A549 (cell line): Measurements from ENCODE around the gene MRTFB. TPM values are rescaled to one million over a fixed set of nuclear protein-coding genes. Genes with fewer than 3 reads are reported as not detected.

ENCODE experiments used
- ATAC-seq, 2 experiments: fragments of 200-7000 bp in 1 of 2; fragments of >200 bp in 1 of 2; cut with Nextera tagmentation in 1 of 2; cut with Tn5 transposase in 1 of 2; 3 replicates each; pipeline versions ENCODE4 v1.8.0 to v1.9.1; 2018 to 2020; ENCODE audit warnings: mild to moderate bottlenecking in 1 of 2, moderate library complexity in 1 of 2
- CTCF ChIA-PET: fragments of 300-600 bp; sonication (Branson Sonifier 250); formaldehyde crosslinking; extraction: SDS; loops from one replicate; lab custom pipeline; 2021; ENCODE audit warnings: antibody characterized with exemption, inconsistent platforms; lab: Yijun Ruan, JAX
- POLR2A ChIA-PET: fragments of 350-600 bp; formaldehyde crosslinking; extraction: SDS; loops from one replicate; lab custom pipeline; 2021; ENCODE audit warnings: antibody characterized with exemption, inconsistent platforms; lab: Yijun Ruan, JAX
- DNase-seq, 2 experiments: peaks; one replicate each; pipeline versions ENCODE4 v3.0.0 to v3.0.0-alpha.2; 2011 to 2016; ENCODE audit warnings: low read depth in 1 of 2, low spot score in 1 of 2
- FAIRE-seq: peaks from 2 replicates; lab custom pipeline; 2011; peaks lifted over from hg19 to GRCh38; lab: Jason Lieb, UNC
- H3K27ac ChIP-seq, 2 experiments: fragments of >200 bp; sonication (Bioruptor Twin); formaldehyde crosslinking; 3 replicates each; pipeline ENCODE4 v1.5.1; 2016 to 2017
- H3K4me1 ChIP-seq: fragments of >200 bp; sonication (Bioruptor Twin); formaldehyde crosslinking; 3 replicates; pipeline ENCODE4 v1.6.1; 2016
- H3K4me2 ChIP-seq: fragments of >200 bp; sonication (Bioruptor Twin); formaldehyde crosslinking; 3 replicates; pipeline ENCODE4 v1.6.1; 2016
- H3K4me3 ChIP-seq: fragments of >200 bp; sonication (Bioruptor Twin); formaldehyde crosslinking; 3 replicates; pipeline ENCODE4 v1.5.1; 2016
- H3K9me3 ChIP-seq: fragments of >200 bp; sonication (Bioruptor Twin); formaldehyde crosslinking; 3 replicates; pipeline ENCODE4 v1.6.1; 2016
- ATOH8 ChIP-seq: fragments of 250-450 bp; sonication (Bioruptor Pico); IDR thresholded peaks from 2 replicates; pipeline ENCODE4 v1.5.0; 2020; ENCODE audit warnings: low read depth, mild to moderate bottlenecking, moderate library complexity
- BHLHE40 ChIP-seq: IDR thresholded peaks from 2 replicates; pipeline ENCODE4 v1.6.1; 2012; ENCODE audit warnings: low read depth, low read length, inconsistent platforms
- CBX8 ChIP-seq: fragments of 200-600 bp; sonication (generic); IDR thresholded peaks from 2 replicates; pipeline ENCODE4 v1.6.1; 2016
- CEBPB ChIP-seq, 2 experiments: fragments of >200 bp in 1 of 2; sonication (Bioruptor Twin) in 1 of 2; formaldehyde crosslinking in 1 of 2; IDR thresholded peaks; 2 replicates each; pipeline ENCODE4 v1.6.1; 2012 to 2016
- EHMT2 ChIP-seq: fragments of 200-600 bp; sonication (generic); IDR thresholded peaks from 2 replicates; pipeline ENCODE4 v1.6.1; 2016; ENCODE audit warnings: antibody characterized with exemption, low read depth, mild to moderate bottlenecking, moderate library complexity
- FOSL2 ChIP-seq, 2 experiments: fragments of 450-650 bp in 1 of 2; fragments of >200 bp in 1 of 2; sonication (Bioruptor Twin) in 1 of 2; formaldehyde crosslinking; IDR thresholded peaks; 2 replicates each; pipeline versions ENCODE4 v1.5.0 to v1.6.1; 2016 to 2020; ENCODE audit warnings: mild to moderate bottlenecking in 1 of 2, moderate library complexity in 1 of 2
- FOXS1 ChIP-seq: fragments of 250-450 bp; sonication (Bioruptor Pico); IDR thresholded peaks from 2 replicates; pipeline ENCODE4 v1.5.0; 2020; ENCODE audit warnings: mild to moderate bottlenecking, moderate library complexity
- GATA3 ChIP-seq: IDR thresholded peaks from 2 replicates; pipeline ENCODE4 v1.6.1; 2012; ENCODE audit warnings: borderline replicate concordance
- HDAC2 ChIP-seq: fragments of 200-600 bp; sonication (generic); IDR thresholded peaks from 2 replicates; pipeline ENCODE4 v1.6.1; 2016
- HMGXB4 ChIP-seq: fragments of 250-450 bp; sonication (Bioruptor Pico); IDR thresholded peaks from 2 replicates; pipeline ENCODE4 v1.5.0; 2021; ENCODE audit warnings: mild to moderate bottlenecking, moderate library complexity, borderline replicate concordance
- HOXB13 ChIP-seq: fragments of 250-450 bp; sonication (Bioruptor Pico); IDR thresholded peaks from 2 replicates; pipeline ENCODE4 v1.5.0; 2020; ENCODE audit warnings: low read depth, mild to moderate bottlenecking, moderate library complexity
- JUNB ChIP-seq: fragments of >200 bp; sonication (Bioruptor Twin); formaldehyde crosslinking; IDR thresholded peaks from 2 replicates; pipeline ENCODE4 v1.6.1; 2016
- KDM1A ChIP-seq: fragments of 200-600 bp; sonication (generic); IDR thresholded peaks from 2 replicates; pipeline ENCODE4 v1.6.1; 2016; ENCODE audit warnings: low read depth, mild to moderate bottlenecking
- MAX ChIP-seq: IDR thresholded peaks from 2 replicates; pipeline ENCODE4 v1.6.1; 2012
- MAZ ChIP-seq: fragments of 150-350 bp; IDR thresholded peaks from 2 replicates; pipeline ENCODE4 v1.6.1; 2014; ENCODE audit warnings: antibody characterized with exemption, low read depth, low read length, borderline replicate concordance
- MYC ChIP-seq: IDR thresholded peaks from 2 replicates; pipeline ENCODE4 v1.6.1; 2012; ENCODE audit warnings: mild to moderate bottlenecking, inconsistent platforms, low read length, improper control_type of control experiment, borderline replicate concordance
- PHF8 ChIP-seq: fragments of 200-600 bp; sonication (generic); IDR thresholded peaks from 2 replicates; pipeline ENCODE4 v1.6.1; 2016; ENCODE audit warnings: low read depth, mild to moderate bottlenecking, antibody characterized with exemption, moderate library complexity, borderline replicate concordance
- POLR2A ChIP-seq: IDR thresholded peaks from 2 replicates; pipeline ENCODE4 v1.6.1; 2012; ENCODE audit warnings: mild to moderate bottlenecking, low read length
- POLR2AphosphoS2 ChIP-seq: conservative IDR thresholded peaks from 2 replicates; pipeline ENCODE4 v1.6.1; 2012; ENCODE audit warnings: low read length, improper control_type of control experiment, inconsistent platforms
- RAD21 ChIP-seq, 2 experiments: fragments of >200 bp in 1 of 2; sonication (Bioruptor Twin) in 1 of 2; formaldehyde crosslinking in 1 of 2; IDR thresholded peaks in 1 of 2; conservative IDR thresholded peaks in 1 of 2; 2 replicates in 1 of 2; 3 replicates in 1 of 2; pipeline ENCODE4 v1.6.1; 2012 to 2018; ENCODE audit warnings: inconsistent platforms in 1 of 2
- RARB ChIP-seq: fragments of 250-450 bp; sonication (Bioruptor Pico); IDR thresholded peaks from 2 replicates; pipeline ENCODE4 v1.8.0; 2021; ENCODE audit warnings: mild to moderate bottlenecking, moderate library complexity
- RCOR1 ChIP-seq: fragments of 150-350 bp; IDR thresholded peaks from 2 replicates; pipeline ENCODE4 v1.6.1; 2014; ENCODE audit warnings: antibody characterized with exemption, low read length, low read depth
- SMC3 ChIP-seq: fragments of >200 bp; sonication (Bioruptor Twin); formaldehyde crosslinking; IDR thresholded peaks from 3 replicates; pipeline ENCODE4 v1.6.1; 2018; ENCODE audit warnings: inconsistent platforms
- SREBF2 ChIP-seq: fragments of 450-650 bp; IDR thresholded peaks from 2 replicates; pipeline ENCODE4 v1.6.1; 2014; ENCODE audit warnings: mild to moderate bottlenecking, moderate library complexity
- TFCP2L1 ChIP-seq: fragments of 250-450 bp; sonication (Bioruptor Pico); IDR thresholded peaks from 2 replicates; pipeline ENCODE4 v1.5.0; 2021; ENCODE audit warnings: mild to moderate bottlenecking
- USF2 ChIP-seq: fragments of 450-650 bp; IDR thresholded peaks from 2 replicates; pipeline ENCODE4 v1.6.1; 2014; ENCODE audit warnings: antibody characterized with exemption
- ZC3H11A ChIP-seq: fragments of 450-650 bp; IDR thresholded peaks from 2 replicates; pipeline ENCODE4 v1.6.1; 2014; ENCODE audit warnings: antibody characterized with exemption, mild to moderate bottlenecking
- ZFP36 ChIP-seq: fragments of 450-650 bp; IDR thresholded peaks from 2 replicates; pipeline ENCODE4 v1.6.1; 2014; ENCODE audit warnings: borderline replicate concordance; ENCODE audit not compliant: partially characterized antibody
- ZNF302 ChIP-seq: fragments of 250-450 bp; sonication (Bioruptor Pico); IDR thresholded peaks from 2 replicates; pipeline ENCODE4 v1.9.0; 2021; ENCODE audit warnings: inconsistent platforms, mild to moderate bottlenecking, moderate library complexity
- ZSCAN20 ChIP-seq: fragments of 250-450 bp; sonication (Bioruptor Pico); IDR thresholded peaks from 2 replicates; pipeline ENCODE4 v1.8.0; 2022; ENCODE audit warnings: mild to moderate bottlenecking, moderate library complexity
- WGBS: methylation state at CpG from one replicate; pipeline ENCODE4 v1.1.6; 2017; ENCODE audit errors: missing lambda C conversion rate; 5-methylcytosine and 5-hydroxymethylcytosine counted together
- polyA plus RNA-seq, 4 experiments: library from polyadenylated mRNA; depleted of rRNA in 3 of 4; stranded (reverse); fragments of >200 nt; fragmentation: RNase III in 1 of 4; extraction: RNeasy Plus Mini Kit Qiagen cat#74134 plus additional on column Dnase treatment in 1 of 4; gene quantifications; 2 replicates in 3 of 4; 3 replicates in 1 of 4; pipeline ENCODE4 v1.2.3, GENCODE V29; 2011 to 2017
- TF ChIP-seq, protein P1 (sequence below): fragments of >200 bp; sonication (Bioruptor Twin); formaldehyde crosslinking; IDR thresholded peaks from 3 replicates; pipeline ENCODE4 v1.5.1; 2016
- TF ChIP-seq, protein P2 (sequence below): IDR thresholded peaks from 2 replicates; pipeline ENCODE4 v1.6.1; 2012
- TF ChIP-seq, protein P3 (sequence below): fragments of >200 bp; sonication (Bioruptor Twin); formaldehyde crosslinking; IDR thresholded peaks from 2 replicates; pipeline ENCODE4 v1.6.1; 2016

The MRTFB gene
- polyA plus RNA-seq, 2 of the 4 experiments (the other 2 are of a cell fraction): 13.7 to 24.2 TPM

- TF ChIP-seq ATOH8 (no peak), USF2 (no peak)
Observed at GRCh38 chr16:14035092-14035491, 36.0 kb upstream of the MRTFB start (continued).

DNA sequence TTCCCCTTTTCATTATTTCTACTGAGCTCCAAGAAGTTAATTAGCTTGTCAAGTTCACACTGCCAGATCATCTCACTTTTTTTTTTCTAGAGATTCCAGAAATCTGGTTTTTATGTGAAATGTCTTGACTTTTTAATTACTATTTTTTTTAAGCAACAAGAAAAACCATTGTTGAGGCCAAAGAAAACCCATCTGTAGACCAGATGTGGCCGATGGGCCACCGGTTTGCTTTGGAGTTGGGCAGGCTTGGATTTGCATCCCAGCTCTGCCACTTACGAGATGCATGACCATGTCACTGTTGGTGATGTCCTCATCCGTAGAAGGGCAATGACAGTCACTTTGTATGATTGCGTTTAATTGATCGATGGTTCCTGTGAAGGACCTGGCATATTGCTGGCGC is 34.2 kb upstream of the MRTFB start:
- WGBS: 82% methylated on average over 7 of the region's 7 CpGs
- CTCF ChIA-PET: interaction anchor here (0.6 kb wide), 1 partner anchor 636 kb away, joined by 3 read pairs; no protein-coding TSS in a partner anchor
- FAIRE-seq: no peak

DNA sequence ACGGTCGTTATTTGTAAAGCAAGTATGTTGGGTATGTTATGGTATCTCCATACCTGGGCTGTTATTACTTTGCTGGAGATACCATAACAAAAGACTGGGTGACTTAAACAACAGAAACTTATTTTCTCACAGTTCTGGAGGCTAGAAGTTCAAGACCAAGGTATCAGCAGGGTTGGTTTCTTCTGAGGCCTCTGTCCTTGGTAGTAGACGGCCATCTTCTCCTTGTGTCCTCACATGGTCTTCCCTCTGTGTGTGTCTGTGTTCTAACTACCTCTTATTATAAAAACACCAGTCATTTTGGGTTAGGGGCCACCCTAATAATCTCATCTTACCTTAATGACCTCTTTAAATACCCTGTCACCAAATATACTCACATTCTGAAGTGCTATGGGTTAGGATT is 33.2 kb upstream of the MRTFB start:
- FAIRE-seq (no peak), DNase-seq (no peak), ATAC-seq (no peak)
- WGBS: 84% methylated on average over 3 of the region's 3 CpGs
- H3K4me1 ChIP-seq: no peaks in the 10 kb centered on the region
- no peak overlapping the region for H3K27ac ChIP-seq
- H3K4me2 ChIP-seq: no peak overlapping the region
- no peak overlapping the region for H3K4me3 ChIP-seq
- POLR2A ChIA-PET: no interaction called here
- CTCF ChIA-PET: no interaction called here
- H3K9me3 ChIP-seq: peaks cover 6% of the 10 kb centered on the region; the same call in 1 of the 3 replicates
- TF ChIP-seq EHMT2 (no peak), JUNB (no peak), BHLHE40 (no peak), FOSL2 (IDR thresholded peaks at IDR 0.05) (no peak), FOSL2 (CRISPR knock-in tag; IDR thresholded peaks at IDR 0.05) (no peak), MAX (no peak), GATA3 (no peak), CBX8 (no peak), HDAC2 (no peak), ZSCAN20 (CRISPR knock-in tag) (no peak), POLR2A (no peak), MAZ (no peak), FOXS1 (CRISPR knock-in tag) (no peak), ZNF302 (CRISPR knock-in tag) (no peak), MYC (no peak)
- TF ChIP-seq, protein P1, sequence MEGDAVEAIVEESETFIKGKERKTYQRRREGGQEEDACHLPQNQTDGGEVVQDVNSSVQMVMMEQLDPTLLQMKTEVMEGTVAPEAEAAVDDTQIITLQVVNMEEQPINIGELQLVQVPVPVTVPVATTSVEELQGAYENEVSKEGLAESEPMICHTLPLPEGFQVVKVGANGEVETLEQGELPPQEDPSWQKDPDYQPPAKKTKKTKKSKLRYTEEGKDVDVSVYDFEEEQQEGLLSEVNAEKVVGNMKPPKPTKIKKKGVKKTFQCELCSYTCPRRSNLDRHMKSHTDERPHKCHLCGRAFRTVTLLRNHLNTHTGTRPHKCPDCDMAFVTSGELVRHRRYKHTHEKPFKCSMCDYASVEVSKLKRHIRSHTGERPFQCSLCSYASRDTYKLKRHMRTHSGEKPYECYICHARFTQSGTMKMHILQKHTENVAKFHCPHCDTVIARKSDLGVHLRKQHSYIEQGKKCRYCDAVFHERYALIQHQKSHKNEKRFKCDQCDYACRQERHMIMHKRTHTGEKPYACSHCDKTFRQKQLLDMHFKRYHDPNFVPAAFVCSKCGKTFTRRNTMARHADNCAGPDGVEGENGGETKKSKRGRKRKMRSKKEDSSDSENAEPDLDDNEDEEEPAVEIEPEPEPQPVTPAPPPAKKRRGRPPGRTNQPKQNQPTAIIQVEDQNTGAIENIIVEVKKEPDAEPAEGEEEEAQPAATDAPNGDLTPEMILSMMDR: no peak
- TF ChIP-seq, protein P2, sequence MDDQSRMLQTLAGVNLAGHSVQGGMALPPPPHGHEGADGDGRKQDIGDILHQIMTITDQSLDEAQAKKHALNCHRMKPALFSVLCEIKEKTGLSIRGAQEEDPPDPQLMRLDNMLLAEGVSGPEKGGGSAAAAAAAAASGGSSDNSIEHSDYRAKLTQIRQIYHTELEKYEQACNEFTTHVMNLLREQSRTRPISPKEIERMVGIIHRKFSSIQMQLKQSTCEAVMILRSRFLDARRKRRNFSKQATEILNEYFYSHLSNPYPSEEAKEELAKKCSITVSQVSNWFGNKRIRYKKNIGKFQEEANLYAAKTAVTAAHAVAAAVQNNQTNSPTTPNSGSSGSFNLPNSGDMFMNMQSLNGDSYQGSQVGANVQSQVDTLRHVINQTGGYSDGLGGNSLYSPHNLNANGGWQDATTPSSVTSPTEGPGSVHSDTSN: no peak

More for the DNA sequence above, 34.2 kb upstream of the MRTFB start:
- Histone ChIP-seq H3K4me2 (no peak overlapping the region), H3K9me3 (peaks cover 6% of the 10 kb centered on the region; the same call in 1 of the 3 replicates), H3K27ac (no peak overlapping the region), H3K4me1 (no peaks in the 10 kb centered on the region), H3K4me3 (no peak overlapping the region)
- TF ChIP-seq EHMT2: no peak
- TF ChIP-seq, protein P3, sequence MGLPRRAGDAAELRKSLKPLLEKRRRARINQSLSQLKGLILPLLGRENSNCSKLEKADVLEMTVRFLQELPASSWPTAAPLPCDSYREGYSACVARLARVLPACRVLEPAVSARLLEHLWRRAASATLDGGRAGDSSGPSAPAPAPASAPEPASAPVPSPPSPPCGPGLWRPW: no peak
- no peak for TF ChIP-seq ZFP36
- TF ChIP-seq PHF8: no peak
- TF ChIP-seq POLR2AphosphoS2: no peak
- TF ChIP-seq RARB (CRISPR knock-in tag): no peak
- TF ChIP-seq CEBPB (IDR thresholded peaks at IDR 0.05): no peak
- no peak for TF ChIP-seq SREBF2
- no peak for TF ChIP-seq HMGXB4 (CRISPR knock-in tag)
- TF ChIP-seq SMC3: no peak
- no peak for TF ChIP-seq RAD21 (conservative IDR thresholded peaks at IDR 0.05 in 1 of 2, IDR thresholded peaks at IDR 0.05 in 1 of 2)
- TF ChIP-seq FOSL2 (IDR thresholded peaks at IDR 0.05): no peak
- TF ChIP-seq FOSL2 (CRISPR knock-in tag; IDR thresholded peaks at IDR 0.05): no peak
- no peak for TF ChIP-seq KDM1A
- no peak for TF ChIP-seq ATOH8
- no peak for TF ChIP-seq RCOR1
- no peak for TF ChIP-seq TFCP2L1 (CRISPR knock-in tag)
- no peak for TF ChIP-seq ZC3H11A
- TF ChIP-seq JUNB: no peak
- TF ChIP-seq HOXB13 (CRISPR knock-in tag): no peak
- POLR2A ChIA-PET: no interaction called here
- ATAC-seq (no peak), DNase-seq (no peak)
